Keratinocyte (primary cell): Measurements from ENCODE around the gene MAP3K14. TPM values are rescaled to one million over a fixed set of nuclear protein-coding genes. Genes with fewer than 3 reads are reported as not detected.

Experiments
- DNase-seq: peaks from one replicate; pipeline ENCODE4 v3.0.0-alpha.2; 2011; ENCODE audit warnings: low read depth, missing footprints, low spot score
- FAIRE-seq: peaks from 2 replicates; lab custom pipeline; 2011; peaks lifted over from hg19 to GRCh38; lab: Jason Lieb, UNC
- H2AFZ ChIP-seq: 2 replicates; pipeline ENCODE4 v1.6.0; 2012; ENCODE audit warnings: low read length, control low read depth, inconsistent platforms; ENCODE audit not compliant: control insufficient read depth
- H3K27ac ChIP-seq: 2 replicates; pipeline ENCODE4 v1.5.1; 2011; ENCODE audit warnings: low read length; ENCODE audit not compliant: control insufficient read depth, insufficient read depth
- H3K27me3 ChIP-seq: 3 replicates; pipeline ENCODE4 v1.6.0; 2011; ENCODE audit warnings: low read length; ENCODE audit not compliant: control insufficient read depth, insufficient read depth; ENCODE audit errors: extremely low read depth
- H3K36me3 ChIP-seq, 2 experiments: 2 replicates in 1 of 2; 3 replicates in 1 of 2; pipeline ENCODE4 v1.5.1; 2011; ENCODE audit warnings: low read length in 2 of 2, mild to moderate bottlenecking in 1 of 2; ENCODE audit not compliant: control insufficient read depth in 2 of 2, insufficient read depth in 2 of 2; ENCODE audit errors: extremely low read depth in 1 of 2
- H3K4me1 ChIP-seq: 3 replicates; pipeline ENCODE4 v1.5.1; 2011; ENCODE audit warnings: low read length; ENCODE audit not compliant: control insufficient read depth, insufficient read depth; ENCODE audit errors: extremely low read depth
- H3K4me2 ChIP-seq: 3 replicates; pipeline ENCODE4 v1.6.0; 2011; ENCODE audit warnings: low read depth, low read length; ENCODE audit not compliant: control insufficient read depth, insufficient read depth; ENCODE audit errors: extremely low read depth
- H3K4me3 ChIP-seq, 3 experiments: fragments of 200-600 bp in 1 of 3; sonication (generic) in 1 of 3; 2 replicates in 2 of 3; 3 replicates in 1 of 3; pipeline ENCODE4 v1.5.1; 2011 to 2016; ENCODE audit warnings: low read length in 3 of 3, mild to moderate bottlenecking in 3 of 3, control low read depth in 2 of 3, inconsistent platforms in 1 of 3, low read depth in 1 of 3, mixed read lengths in 1 of 3, mixed run types in 1 of 3, moderate library complexity in 1 of 3; ENCODE audit not compliant: control insufficient read depth in 2 of 3, insufficient read depth in 2 of 3; ENCODE audit errors: extremely low read depth in 1 of 3
- H3K79me2 ChIP-seq: 2 replicates; pipeline ENCODE4 v1.6.0; 2012; ENCODE audit warnings: low read length; ENCODE audit not compliant: control insufficient read depth, insufficient read depth
- H3K9ac ChIP-seq: 3 replicates; pipeline ENCODE4 v1.6.0; 2011; ENCODE audit warnings: low read length; ENCODE audit not compliant: control insufficient read depth, insufficient read depth; ENCODE audit errors: extremely low read depth
- H3K9me1 ChIP-seq: 3 replicates; pipeline ENCODE4 v1.6.0; 2011; ENCODE audit warnings: low read length; ENCODE audit not compliant: control insufficient read depth, insufficient read depth; ENCODE audit errors: extremely low read depth
- H3K9me3 ChIP-seq: 2 replicates; pipeline ENCODE4 v1.5.1; 2012; ENCODE audit warnings: low read depth, low read length; ENCODE audit not compliant: control insufficient read depth
- H4K20me1 ChIP-seq: 3 replicates; pipeline ENCODE4 v1.6.0; 2011; ENCODE audit warnings: low read length; ENCODE audit not compliant: control insufficient read depth, insufficient read depth; ENCODE audit errors: extremely low read depth
- CTCF ChIP-seq, 3 experiments: IDR thresholded peaks in 1 of 3; conservative IDR thresholded peaks in 1 of 3; optimal IDR thresholded peaks in 1 of 3; 2 replicates in 2 of 3; 3 replicates in 1 of 3; pipeline versions ENCODE3 to v1.5.1; 2011; ENCODE audit warnings: low read length in 3 of 3, mild to moderate bottlenecking in 3 of 3, moderate library complexity in 2 of 3, control low read depth in 1 of 3, inconsistent platforms in 1 of 3; ENCODE audit not compliant: insufficient read depth in 2 of 3; ENCODE audit errors: extremely low read depth in 1 of 3
- EZH2 ChIP-seq: IDR thresholded peaks from one replicate; pipeline ENCODE4 v1.6.1; 2012; ENCODE audit warnings: inconsistent platforms, mild to moderate bottlenecking, low read length, moderate library complexity
- dilution Hi-C: fragments of 300-500 bp; cut with MboI; formaldehyde crosslinking; loops from one replicate; pipeline ENCODE4 v1.7.0; 2020; ENCODE audit warnings: low sequenced_read_pairs; ENCODE audit not compliant: extremely low pct_ligation_motif_present
- polyA plus RNA-seq, 5 experiments: library from polyadenylated mRNA; depleted of rRNA in 3 of 5; stranded (reverse) in 3 of 5; stranded (forward) in 1 of 5; unstranded in 1 of 5; fragments of >200 nt; gene quantifications; 1 replicate in 1 of 5; 2 replicates in 3 of 5; 3 replicates in 1 of 5; pipeline versions ENCODE4 v1.2.1 to v1.2.3, GENCODE V29; 2011 to 2012; ENCODE audit warnings: missing spikeins in 2 of 5, low read depth in 1 of 5, low replicate concordance in 1 of 5

Gene MAP3K14
- polyA plus RNA-seq, 1 donor (not counting 4 experiments of a cell fraction or from before 2014, with no cell fraction given) = 6.5 TPM

GRCh38 chr17:45322168-45322567, 5.3 kb upstream of the MAP3K14 start:
- H3K79me2 ChIP-seq = no peaks in the 10 kb centered on the region
- DNase-seq (no peak), FAIRE-seq (no peak)
- no peaks in the 10 kb centered on the region for H3K27me3 ChIP-seq
- no peaks in the 10 kb centered on the region for H3K9me3 ChIP-seq
- no peak overlapping the region for H3K27ac ChIP-seq
- no peak overlapping the region for H2AFZ ChIP-seq
- H3K36me3 ChIP-seq = no peaks in the 10 kb centered on the region
- no peak overlapping the region for H3K9ac ChIP-seq
- peaks cover 2% of the 10 kb centered on the region for H3K9me1 ChIP-seq
- dilution Hi-C loops = no loop called here
- no peak overlapping the region for H3K4me3 ChIP-seq
- peaks cover 3% of the 10 kb centered on the region for H4K20me1 ChIP-seq
- peaks cover 48% of the 10 kb centered on the region for H3K4me1 ChIP-seq
- TF ChIP-seq EZH2 = no peak
- no peak for TF ChIP-seq CTCF (optimal IDR thresholded peaks at IDR 0.05 in 1 of 3, IDR thresholded peaks at IDR 0.05 in 1 of 3, conservative IDR thresholded peaks at IDR 0.05 in 1 of 3; ENCODE audit: extremely low read depth in 1 of 3, insufficient read depth in 2 of 3, low read length in 3 of 3)
- no peak overlapping the region for H3K4me2 ChIP-seq

GRCh38 chr17:45320931-45321461, 4.2 kb upstream of the MAP3K14 start:
- Histone ChIP-seq H3K9ac (peak overlapping the region; percentile 48), H4K20me1 (peaks cover 3% of the 10 kb centered on the region), H3K4me3 (peak overlapping the region in 2 of 3 experiments; percentile 34 to 38), H3K27me3 (no peaks in the 10 kb centered on the region), H2AFZ (no peak overlapping the region), H3K27ac (peak overlapping the region; percentile 86), H3K9me1 (peaks cover 2% of the 10 kb centered on the region), H3K4me2 (peak overlapping the region; percentile 75), H3K79me2 (peaks cover 7% of the 10 kb centered on the region), H3K36me3 (no peaks in the 10 kb centered on the region), H3K4me1 (peaks cover 48% of the 10 kb centered on the region), H3K9me3 (no peaks in the 10 kb centered on the region)
- peak; percentile 79 for FAIRE-seq
- no peak for DNase-seq
- dilution Hi-C loops = no loop called here
- TF ChIP-seq CTCF (optimal IDR thresholded peaks at IDR 0.05 in 1 of 3, IDR thresholded peaks at IDR 0.05 in 1 of 3, conservative IDR thresholded peaks at IDR 0.05 in 1 of 3; ENCODE audit: extremely low read depth in 1 of 3, insufficient read depth in 2 of 3, low read length in 3 of 3) (peak in 1 of 3 experiments; percentile 3), EZH2 (no peak)
